Breast epithelium (tissue), 4 donors: ENCODE measurements around the gene KIF1B. TPM values are rescaled to one million over a fixed set of nuclear protein-coding genes. Genes with fewer than 3 reads are reported as not detected.
"Not testable (repeated sequence)": the region's sequence is repeated elsewhere in the genome, so short reads cannot be mapped to it uniquely, and the experiment has no call there.

Experiments
- DNase-seq, 2 donors: peaks; one replicate each; pipeline ENCODE4 v3.0.0-alpha.2; 2019; ENCODE audit warnings: low spot score in 2 of 2
- H3K27ac ChIP-seq, 2 donors: fragments of 200-600 bp; sonication (generic) in 1 of 2; one replicate each; pipeline ENCODE4 v1.5.1; 2016 to 2019; ENCODE audit warnings: mild to moderate bottlenecking in 1 of 2
- H3K27me3 ChIP-seq, 2 donors: fragments of 200-600 bp; sonication (generic) in 1 of 2; one replicate each; pipeline versions ENCODE4 v1.5.1 to v1.6.0; 2017 to 2019; ENCODE audit warnings: control low read depth in 1 of 2, mild to moderate bottlenecking in 1 of 2
- H3K36me3 ChIP-seq: fragments of 200-600 bp; one replicate; pipeline ENCODE4 v1.5.1; 2019
- H3K4me1 ChIP-seq, 2 donors: fragments of 200-600 bp; sonication (generic); one replicate each; pipeline ENCODE4 v1.5.1; 2016 to 2019; ENCODE audit warnings: control low read depth in 1 of 2
- H3K4me3 ChIP-seq, 3 donors: fragments of 200-600 bp; sonication (generic); 1 replicate in 2 of 3; 2 replicates in 1 of 3; pipeline ENCODE4 v1.5.1; 2016 to 2019; ENCODE audit warnings: mild to moderate bottlenecking in 3 of 3, moderate library complexity in 2 of 3
- H3K9me3 ChIP-seq, 2 donors: fragments of 200-600 bp; sonication (generic) in 1 of 2; one replicate each; pipeline ENCODE4 v1.5.1; 2016 to 2019; ENCODE audit warnings: control low read depth in 1 of 2
- CTCF ChIP-seq, 3 donors: fragments of 450-650 bp; IDR thresholded peaks; one replicate each; pipeline ENCODE4 v1.5.1; 2016 to 2017; ENCODE audit warnings: antibody characterized with exemption in 3 of 3, mild to moderate bottlenecking in 3 of 3, moderate library complexity in 3 of 3
- POLR2A ChIP-seq: fragments of 450-650 bp; IDR thresholded peaks from one replicate; pipeline ENCODE4 v1.6.1; 2016; ENCODE audit warnings: antibody characterized with exemption, mild to moderate bottlenecking, moderate library complexity
- POLR2AphosphoS5 ChIP-seq, 3 donors: sonication (generic); formaldehyde crosslinking; IDR thresholded peaks; one replicate each; pipeline ENCODE4 v1.6.1; 2017; ENCODE audit warnings: antibody characterized with exemption in 3 of 3
- intact Hi-C: fragments of 100-400 bp; cut with DNase I; formaldehyde crosslinking; loops from one replicate; pipeline ENCODE4 v1.15.1; 2023; ENCODE audit warnings: low total_unique reads
- total RNA-seq, 3 donors: library from RNA; depleted of rRNA; stranded (reverse); fragments of >200 nt; gene quantifications; one replicate each; pipeline ENCODE4 v1.1.0, GENCODE V29; 2016

KIF1B gene
- total RNA-seq, 3 donors from 2014 or later: 42.6 to 45.7 (median 43.5) TPM

- TF ChIP-seq POLR2A: no peak
- no peak for TF ChIP-seq CTCF (IDR thresholded peaks at IDR 0.05)
- TF ChIP-seq POLR2AphosphoS5 (IDR thresholded peaks at IDR 0.05): no peak
- Histone ChIP-seq H3K27me3 (no peaks in the 10 kb centered on the region), H3K36me3 (peaks cover 6% of the 10 kb centered on the region), H3K4me3 (no peak overlapping the region), H3K27ac (no peak overlapping the region), H3K4me1 (no peaks in the 10 kb centered on the region), H3K9me3 (no peaks in the 10 kb centered on the region)
- no peak for DNase-seq
- intact Hi-C loops: loop anchor here (10.0 kb wide), 1 partner anchor 47 kb away; no protein-coding TSS in a partner anchor
Measured at GRCh38 chr1:10421637-10422036, 211.3 kb downstream of the KIF1B start.

GRCh38 chr1:10424034-10424433, 213.7 kb downstream of the KIF1B start:
- H3K4me1 ChIP-seq: no peaks in the 10 kb centered on the region
- intact Hi-C loops: loop anchor here (10.0 kb wide), 1 partner anchor 49 kb away; no protein-coding TSS in a partner anchor
- no peak for TF ChIP-seq CTCF (IDR thresholded peaks at IDR 0.05)
- no peak overlapping the region for H3K27ac ChIP-seq
- H3K36me3 ChIP-seq: no peaks in the 10 kb centered on the region
- no peaks in the 10 kb centered on the region for H3K27me3 ChIP-seq
- no peaks in the 10 kb centered on the region for H3K9me3 ChIP-seq
- no peak overlapping the region for H3K4me3 ChIP-seq
- no peak for DNase-seq

- H3K4me3 ChIP-seq: no peak overlapping the region
- H3K9me3 ChIP-seq: no peaks in the 10 kb centered on the region
- H3K4me1 ChIP-seq: no peaks in the 10 kb centered on the region
- H3K27ac ChIP-seq: no peak overlapping the region
- intact Hi-C loops: loop anchor here (10.0 kb wide), 1 partner anchor 50 kb away; no protein-coding TSS in a partner anchor
- no peak for TF ChIP-seq POLR2AphosphoS5 (IDR thresholded peaks at IDR 0.05)
- TF ChIP-seq POLR2A: no peak
- TF ChIP-seq CTCF (IDR thresholded peaks at IDR 0.05): no peak
- H3K27me3 ChIP-seq: no peaks in the 10 kb centered on the region
- no peak for DNase-seq
- H3K36me3 ChIP-seq: no peaks in the 10 kb centered on the region
Measured at GRCh38 chr1:10424651-10425050, 214.3 kb downstream of the KIF1B start.

- H3K4me3 ChIP-seq, H3K36me3 ChIP-seq: not testable (repeated sequence)
- intact Hi-C loops: loop anchor here (10.0 kb wide), 1 partner anchor 51 kb away; no protein-coding TSS in a partner anchor
Measured at GRCh38 chr1:10425826-10426534, 215.6 kb downstream of the KIF1B start.

GRCh38 chr1:10426535-10426848, 216.1 kb downstream of the KIF1B start:
- intact Hi-C loops: loop anchor here (10.0 kb wide), 1 partner anchor 52 kb away; no protein-coding TSS in a partner anchor
- not testable (repeated sequence) for H3K9me3 ChIP-seq, H3K4me3 ChIP-seq, DNase-seq, H3K27ac ChIP-seq, H3K4me1 ChIP-seq, H3K27me3 ChIP-seq, H3K36me3 ChIP-seq

More at GRCh38 chr1:10425826-10426534, 215.6 kb downstream of the KIF1B start:
- not testable (repeated sequence) for H3K27me3 ChIP-seq, DNase-seq, H3K4me1 ChIP-seq, H3K9me3 ChIP-seq, H3K27ac ChIP-seq

GRCh38 chr1:10428984-10429383, 218.6 kb downstream of the KIF1B start:
- H3K27ac ChIP-seq: no peak overlapping the region
- H3K4me3 ChIP-seq: no peak overlapping the region
- no peaks in the 10 kb centered on the region for H3K27me3 ChIP-seq
- intact Hi-C loops: loop anchor here (10.0 kb wide), 1 partner anchor 54 kb away; no protein-coding TSS in a partner anchor
- DNase-seq: no peak
- H3K9me3 ChIP-seq: no peaks in the 10 kb centered on the region
- TF ChIP-seq POLR2AphosphoS5 (IDR thresholded peaks at IDR 0.05) (no peak), POLR2A (no peak), CTCF (IDR thresholded peaks at IDR 0.05) (no peak)
- H3K36me3 ChIP-seq: no peaks in the 10 kb centered on the region
- peaks cover 0 to 5% of the 10 kb centered on the region in 2 donors for H3K4me1 ChIP-seq
